K562 (cell line): ENCODE results near the gene SLC1A1. TPM values are rescaled to one million over a fixed set of nuclear protein-coding genes. Genes with fewer than 3 reads are reported as not detected.

Source experiments
- ATAC-seq: fragments of 200-7000 bp; cut with Tn5 transposase; 3 replicates; pipeline ENCODE4 v1.9.1; 2020; ENCODE audit warnings: moderate library complexity
- BruUV-seq: library from RNA; stranded (reverse); fragments of 400-500 nt; replicated peaks from 2 replicates; lab custom pipeline; 2021; lab: Mats Ljungman, UMichigan
- CTCF ChIA-PET: fragments of 300-600 bp; formaldehyde crosslinking; extraction: SDS; loops from one replicate; lab custom pipeline; 2021; ENCODE audit warnings: low intra/inter-chr PET ratio; lab: Yijun Ruan, JAX
- POLR2A ChIA-PET: fragments of 300-600, 350-650 bp; sonication (Branson Sonifier 250); formaldehyde crosslinking; extraction: SDS; loops from one replicate; lab custom pipeline; 2021; ENCODE audit warnings: antibody characterized with exemption, inconsistent platforms; lab: Yijun Ruan, JAX
- DNase-seq, 4 experiments: peaks; one replicate each; pipeline versions ENCODE4 v3.0.0 to v3.0.0-alpha.2; 2011 to 2018; ENCODE audit warnings: low spot score in 3 of 4, mixed read lengths in 3 of 4; ENCODE audit errors: extremely low read depth in 1 of 4
- FAIRE-seq: peaks from 2 replicates; lab custom pipeline; 2011; peaks lifted over from hg19 to GRCh38; lab: Jason Lieb, UNC
- H2AFZ ChIP-seq: 2 replicates; pipeline ENCODE4 v1.6.0; 2011; ENCODE audit warnings: low read depth, low read length, control low read depth, inconsistent platforms
- H3K27ac ChIP-seq: fragments of 200-600 bp; 3 replicates; pipeline ENCODE4 v1.8.0; 2011; ENCODE audit warnings: low read depth, mild to moderate bottlenecking, control low read depth, inconsistent platforms, low read length, moderate library complexity, mixed read lengths; ENCODE audit errors: extremely low read depth
- H3K27me3 ChIP-seq, 2 experiments: fragments of 300-600 bp in 1 of 2; 2 replicates in 1 of 2; 3 replicates in 1 of 2; pipeline versions ENCODE4 v1.6.0 to v1.8.0; 2011; ENCODE audit warnings: inconsistent platforms in 2 of 2, low read length in 2 of 2, mild to moderate bottlenecking in 1 of 2, mixed read lengths in 1 of 2, moderate library complexity in 1 of 2; ENCODE audit not compliant: control insufficient read depth in 2 of 2, insufficient read depth in 2 of 2
- H3K36me3 ChIP-seq: fragments of 300-600 bp; 3 replicates; pipeline ENCODE4 v1.8.0; 2011; ENCODE audit warnings: mild to moderate bottlenecking, low read length, inconsistent platforms; ENCODE audit not compliant: control insufficient read depth, insufficient read depth
- H3K4me1 ChIP-seq, 2 experiments: fragments of 200-600 bp in 1 of 2; replicated peaks in 1 of 2; 2 replicates in 1 of 2; 3 replicates in 1 of 2; pipeline versions ENCODE4 v1.5.1 to v1.8.0; 2011; ENCODE audit warnings: inconsistent platforms in 2 of 2, low read length in 2 of 2, mild to moderate bottlenecking in 1 of 2, mixed read lengths in 1 of 2, moderate library complexity in 1 of 2; ENCODE audit not compliant: control insufficient read depth in 2 of 2, insufficient read depth in 2 of 2
- H3K4me2 ChIP-seq: 2 replicates; pipeline ENCODE4 v1.6.1; 2011; ENCODE audit warnings: low read length, control low read depth, inconsistent platforms, mixed read lengths; ENCODE audit not compliant: insufficient read depth
- H3K4me3 ChIP-seq: fragments of 200-600 bp; sonication (generic), shearing (Covaris generic); 2 replicates; pipeline ENCODE4 v1.5.1; 2016; ENCODE audit warnings: control low read depth, inconsistent platforms
- H3K79me2 ChIP-seq: fragments of 200-600 bp; 3 replicates; pipeline ENCODE4 v1.8.0; 2011; ENCODE audit warnings: low read length, inconsistent platforms; ENCODE audit not compliant: control insufficient read depth, insufficient read depth
- H3K9ac ChIP-seq, 2 experiments: 2 replicates each; pipeline versions ENCODE4 v1.6.0 to v1.6.1; 2011; ENCODE audit warnings: low read depth in 2 of 2, low read length in 2 of 2, control low read depth in 1 of 2, inconsistent platforms in 1 of 2, mild to moderate bottlenecking in 1 of 2, mixed read lengths in 1 of 2; ENCODE audit not compliant: insufficient read depth in 1 of 2
- H3K9me1 ChIP-seq: one replicate; pipeline ENCODE4 v1.6.0; 2011; ENCODE audit warnings: inconsistent platforms, mild to moderate bottlenecking, low read length, moderate library complexity; ENCODE audit not compliant: control insufficient read depth, insufficient read depth
- H3K9me3 ChIP-seq: replicated peaks from 2 replicates; pipeline ENCODE4 v1.5.1; 2011; ENCODE audit warnings: low read depth, low read length, inconsistent platforms; ENCODE audit not compliant: control insufficient read depth, insufficient read depth
- H4K20me1 ChIP-seq: replicated peaks from 2 replicates; pipeline ENCODE4 v1.6.1; 2011; ENCODE audit warnings: low read length, inconsistent platforms, mixed read lengths; ENCODE audit not compliant: control insufficient read depth, insufficient read depth
- ATF3 ChIP-seq, 2 experiments: fragments of 450-650 bp in 1 of 2; sonication (generic) in 1 of 2; formaldehyde crosslinking in 1 of 2; IDR thresholded peaks in 1 of 2; conservative IDR thresholded peaks in 1 of 2; 2 replicates each; pipeline versions ENCODE4 v1.6.1 to v1.8.1; 2016 to 2023; ENCODE audit warnings: mild to moderate bottlenecking in 2 of 2, moderate library complexity in 2 of 2, inconsistent platforms in 1 of 2, missing genetic modification reagents in 1 of 2
- E4F1 ChIP-seq: fragments of 250-450 bp; sonication (Bioruptor Pico); IDR thresholded peaks from 2 replicates; pipeline ENCODE4 v1.5.0; 2021; ENCODE audit warnings: mild to moderate bottlenecking, borderline replicate concordance
- FOXK1 ChIP-seq: sonication (generic); formaldehyde crosslinking; IDR thresholded peaks from 2 replicates; pipeline ENCODE4 v1.8.0; 2022; ENCODE audit warnings: missing genetic modification reagents, mild to moderate bottlenecking, borderline replicate concordance
- GTF2A2 ChIP-seq: IDR thresholded peaks from 2 replicates; pipeline ENCODE4 v1.6.1; 2016; ENCODE audit warnings: mild to moderate bottlenecking, missing genetic modification characterization, missing compliant biosample characterization
- MLLT1 ChIP-seq, 2 experiments: fragments of 450-650 bp; IDR thresholded peaks; 2 replicates each; pipeline ENCODE4 v1.6.1; 2016
- PTRF ChIP-seq: fragments of 450-650 bp; IDR thresholded peaks from 2 replicates; pipeline ENCODE4 v1.6.1; 2016; ENCODE audit warnings: mild to moderate bottlenecking, missing genetic modification characterization, missing compliant biosample characterization
- STAT5B ChIP-seq: fragments of 250-450 bp; sonication (Bioruptor Pico); IDR thresholded peaks from 2 replicates; pipeline ENCODE4 v1.8.0; 2021; ENCODE audit warnings: mild to moderate bottlenecking, inconsistent platforms
- WGBS: fragments of 100-300 bp; shearing (Covaris generic); methylation state at CpG from one replicate; pipeline ENCODE4 v1.1.6; 2016; ENCODE audit warnings: low coverage, mixed read lengths; ENCODE audit not compliant: insufficient coverage; ENCODE audit errors: missing lambda C conversion rate; 5-methylcytosine and 5-hydroxymethylcytosine counted together
- in situ Hi-C: fragments of 300-500 bp; cut with MboI; formaldehyde crosslinking; loops from 4 replicates; pipeline ENCODE4 v1.15.0; 2018; ENCODE audit warnings: inconsistent platforms, mixed read lengths
- intact Hi-C: fragments of 100-400 bp; cut with micrococcal nuclease; formaldehyde crosslinking; loops from 2 replicates; pipeline ENCODE4 v1.14.2; 2022
- polyA plus RNA-seq, 8 experiments: library from polyadenylated mRNA; depleted of rRNA in 4 of 8; stranded (reverse) in 5 of 8; unstranded in 3 of 8; fragments of >200 nt; fragmentation: Nextera tagmentation in 2 of 8; fragmentation: Illumina TruSeq in 1 of 8; extraction: Ambion mirVana in 2 of 8; extraction: Trizol in 1 of 8; gene quantifications; 2 replicates each; pipeline versions ENCODE4 v1.2.1 to v1.2.3, GENCODE V29; 2011 to 2014; ENCODE audit warnings: inconsistent platforms in 1 of 8, missing spikeins in 1 of 8
- total RNA-seq, 7 experiments: library from RNA; depleted of rRNA in 6 of 7; stranded (reverse); fragments of >200 nt in 6 of 7; fragmentation: Illumina TruSeq in 2 of 7; extraction: Trizol in 2 of 7; gene quantifications; 2 replicates each; pipeline versions ENCODE4 v1.2.1 to v1.2.3, GENCODE V29; 2011 to 2021; ENCODE audit warnings: low replicate concordance in 1 of 7

Gene SLC1A1
- total and polyA plus RNA-seq, 9 of the 15 experiments (the other 6 are each of a cell fraction or from before 2014, with no cell fraction given) = 0.11 to 0.16 TPM; not detected in 7

DNA sequence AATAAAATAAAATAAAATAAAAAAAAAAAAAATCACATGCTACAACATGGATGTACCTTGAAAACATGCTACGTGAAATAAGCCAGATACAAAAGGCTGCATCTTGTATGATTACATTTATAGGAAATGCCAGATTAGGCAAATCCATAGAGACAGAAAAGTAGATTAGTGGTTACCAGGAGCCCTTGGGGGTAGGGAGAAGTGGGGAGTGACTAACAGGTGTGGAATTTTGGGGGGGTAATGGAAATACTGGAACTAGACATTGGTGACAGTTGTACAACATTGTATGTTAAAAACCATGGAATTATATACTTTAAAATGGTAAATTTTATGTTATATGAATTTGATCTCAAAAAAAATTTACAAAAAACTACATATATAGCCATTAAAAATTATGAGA lies 47.3 kb downstream of the SLC1A1 start:
- Histone ChIP-seq H4K20me1 (no peaks in the 10 kb centered on the region), H3K27ac (no peak overlapping the region), H3K9me1 (no peaks in the 10 kb centered on the region), H3K9me3 (no peaks in the 10 kb centered on the region), H3K4me1 (no peaks in the 10 kb centered on the region), H2AFZ (no peak overlapping the region), H3K79me2 (no peaks in the 10 kb centered on the region), H3K9ac (no peak overlapping the region), H3K36me3 (peaks cover 3% of the 10 kb centered on the region; the same call in 1 of the 3 replicates), H3K4me3 (no peak overlapping the region), H3K4me2 (no peak overlapping the region), H3K27me3 (no peaks in the 10 kb centered on the region)
- in situ Hi-C loops (no loop called here), intact Hi-C loops (no loop called here)
- TF ChIP-seq STAT5B (CRISPR knock-in tag) = no peak
- TF ChIP-seq E4F1 (CRISPR knock-in tag) = no peak
- no peak for TF ChIP-seq MLLT1 (IDR thresholded peaks at IDR 0.05)
- TF ChIP-seq GTF2A2 (tag) = no peak
- no peak for TF ChIP-seq PTRF (tag)
- no peak for TF ChIP-seq FOXK1 (CRISPR knock-in tag)
- no peak for TF ChIP-seq ATF3 (IDR thresholded peaks at IDR 0.05)
- no peak for TF ChIP-seq ATF3 (CRISPR knock-in tag; conservative IDR thresholded peaks at IDR 0.05)
- ChIA-PET POLR2A (no interaction called here), CTCF (no interaction called here)
- no CpG with 5 or more reads among the region's 1 CpG for whole genome bisulfite sequencing
- no peak for FAIRE-seq
- BruUV-seq = no TSS peak
- no peak for DNase-seq
- no peak for ATAC-seq
